Measurements from ENCODE around the gene TAS1R3.

Gene TAS1R3

GRCh38 chr1:1371746-1372711 lies 40.9 kb downstream of the TAS1R3 start:
- DNase-seq, result peak; percentile 80

GRCh38 chr1:1373051-1373814 lies 42.2 kb downstream of the TAS1R3 start:
- no peak for DNase-seq

GRCh38 chr1:1373815-1374588 lies 42.9 kb downstream of the TAS1R3 start:
- DNase-seq, result no peak

GRCh38 chr1:1374589-1374928 lies 43.5 kb downstream of the TAS1R3 start:
- DNase-seq, result peak; percentile 15

- DNase-seq, result peak; percentile 96
Measured at GRCh38 chr1:1374929-1375662, 44.0 kb downstream of the TAS1R3 start, which contains the start of gene AURKAIP1. AURKAIP1 (minus strand) TSS chr1:1375207; CDS start chr1:1374756, 451 bp downstream.

GRCh38 chr1:1376551-1377226 lies 45.6 kb downstream of the TAS1R3 start:
- DNase-seq, result no peak

GRCh38 chr1:1377540-1378205 lies 46.6 kb downstream of the TAS1R3 start:
- DNase-seq, result no peak

- no peak for DNase-seq
Measured at GRCh38 chr1:1380860-1381259, 49.8 kb downstream of the TAS1R3 start.

- DNase-seq, result no peak
Measured at GRCh38 chr1:1381294-1381693, 50.2 kb downstream of the TAS1R3 start.
